H1 (cell line): ENCODE data around the gene SARS2. TPM values are rescaled to one million over a fixed set of nuclear protein-coding genes. Genes with fewer than 3 reads are reported as not detected.

Experiments used
- CTCF ChIA-PET: fragments of 300-600 bp; sonication (Branson Sonifier 250); formaldehyde crosslinking; loops from one replicate; lab custom pipeline; 2021; ENCODE audit not compliant: partially characterized antibody; lab: Charles Lee
- POLR2A ChIA-PET: fragments of 300-600 bp; sonication (Branson Sonifier 250); formaldehyde crosslinking; loops from one replicate; lab custom pipeline; 2021; ENCODE audit warnings: inconsistent platforms; ENCODE audit not compliant: partially characterized antibody; lab: Charles Lee
- DNase-seq, 2 experiments: peaks; one replicate each; pipeline versions ENCODE4 v3.0.0 to v3.0.0-alpha.2; 2010 to 2022; ENCODE audit warnings: low spot score in 2 of 2, low read depth in 1 of 2, mixed read lengths in 1 of 2
- FAIRE-seq: peaks from 2 replicates; lab custom pipeline; 2011; peaks lifted over from hg19 to GRCh38; lab: Jason Lieb, UNC
- H2AFZ ChIP-seq: 2 replicates; pipeline ENCODE4 v1.8.1; 2012; ENCODE audit warnings: low read length, inconsistent platforms
- H2AK5ac ChIP-seq: 2 replicates; pipeline ENCODE4 v1.6.1; 2013; ENCODE audit warnings: low read depth, low read length
- H2BK120ac ChIP-seq: replicated peaks from 2 replicates; pipeline ENCODE3; 2013; ENCODE audit warnings: low read depth, low read length, inconsistent platforms
- H2BK12ac ChIP-seq: 2 replicates; pipeline ENCODE4 v1.6.1; 2013; ENCODE audit warnings: low read depth, low read length
- H2BK15ac ChIP-seq: 2 replicates; pipeline ENCODE4 v1.6.1; 2013; ENCODE audit warnings: low read length
- H2BK20ac ChIP-seq: 2 replicates; pipeline ENCODE4 v1.6.1; 2013; ENCODE audit warnings: low read length
- H2BK5ac ChIP-seq: 2 replicates; pipeline ENCODE4 v1.6.1; 2013; ENCODE audit warnings: low read depth, low read length
- H3K14ac ChIP-seq: 2 replicates; pipeline ENCODE4 v1.6.1; 2013; ENCODE audit warnings: inconsistent platforms; ENCODE audit not compliant: insufficient read length
- H3K18ac ChIP-seq: 2 replicates; pipeline ENCODE4 v1.6.1; 2013; ENCODE audit warnings: low read length; ENCODE audit errors: extremely low read depth
- H3K23ac ChIP-seq: 2 replicates; pipeline ENCODE4 v1.6.1; 2013; ENCODE audit warnings: inconsistent platforms; ENCODE audit not compliant: insufficient read length
- H3K23me2 ChIP-seq: 2 replicates; pipeline ENCODE4 v1.6.1; 2013; ENCODE audit warnings: low read depth, low read length
- H3K27ac ChIP-seq: 2 replicates; pipeline ENCODE4 v1.6.1; 2011; ENCODE audit warnings: low read depth, low read length, inconsistent platforms
- H3K27me3 ChIP-seq, 4 experiments: replicated peaks in 1 of 4; 1 replicate in 1 of 4; 2 replicates in 3 of 4; pipeline versions ENCODE4 v1.6.1 to v1.8.1; 2011 to 2013; ENCODE audit warnings: low read length in 3 of 4, mild to moderate bottlenecking in 3 of 4, inconsistent platforms in 2 of 4, mixed read lengths in 2 of 4, moderate library complexity in 1 of 4; ENCODE audit not compliant: control insufficient read depth in 3 of 4, insufficient read depth in 3 of 4; ENCODE audit errors: extremely low read depth in 1 of 4
- H3K36me3 ChIP-seq, 4 experiments: 2 replicates each; pipeline versions ENCODE4 v1.6.1 to v1.8.1; 2011 to 2013; ENCODE audit warnings: mild to moderate bottlenecking in 4 of 4, low read length in 3 of 4, moderate library complexity in 2 of 4, control low read depth in 1 of 4, inconsistent platforms in 1 of 4; ENCODE audit not compliant: insufficient read depth in 4 of 4, control insufficient read depth in 2 of 4
- H3K4ac ChIP-seq: replicated peaks from 2 replicates; pipeline ENCODE3; 2013; ENCODE audit warnings: low read length, low read depth, mixed read lengths, inconsistent platforms; ENCODE audit not compliant: insufficient read length
- H3K4me1 ChIP-seq, 4 experiments: replicated peaks in 1 of 4; 1 replicate in 1 of 4; 2 replicates in 3 of 4; pipeline versions ENCODE4 v1.6.1 to v1.8.1; 2011 to 2013; ENCODE audit warnings: low read length in 3 of 4, inconsistent platforms in 2 of 4, mixed read lengths in 1 of 4; ENCODE audit not compliant: insufficient read depth in 4 of 4, control insufficient read depth in 3 of 4
- H3K4me2 ChIP-seq, 2 experiments: 2 replicates each; pipeline versions ENCODE4 v1.6.1 to v1.8.1; 2011 to 2013; ENCODE audit warnings: low read depth in 2 of 2, low read length in 2 of 2, control low read depth in 1 of 2, inconsistent platforms in 1 of 2, mild to moderate bottlenecking in 1 of 2; ENCODE audit not compliant: insufficient read depth in 1 of 2
- H3K4me3 ChIP-seq, 4 experiments: fragments of 200-600, 300-600 bp in 1 of 4; sonication (generic), shearing (Covaris generic), sonication (Bioruptor Twin) in 1 of 4; 2 replicates each; pipeline versions ENCODE4 v1.5.1 to v1.8.1; 2011 to 2016; ENCODE audit warnings: low read length in 4 of 4, low read depth in 3 of 4, control low read depth in 2 of 4, inconsistent platforms in 2 of 4, mild to moderate bottlenecking in 2 of 4, mixed read lengths in 1 of 4, moderate library complexity in 1 of 4; ENCODE audit not compliant: insufficient read depth in 2 of 4; ENCODE audit errors: extremely low read depth in 1 of 4
- H3K56ac ChIP-seq: replicated peaks from 2 replicates; pipeline ENCODE3; 2013; ENCODE audit warnings: low read depth, mild to moderate bottlenecking, mixed read lengths, low read length, inconsistent platforms; ENCODE audit not compliant: insufficient read length
- H3K79me1 ChIP-seq: 2 replicates; pipeline ENCODE4 v1.6.1; 2013; ENCODE audit warnings: low read depth, low read length, control low read depth
- H3K79me2 ChIP-seq, 2 experiments: 2 replicates each; pipeline versions ENCODE4 v1.6.1 to v1.8.1; 2012 to 2013; ENCODE audit warnings: low read length in 2 of 2, mild to moderate bottlenecking in 2 of 2, inconsistent platforms in 1 of 2; ENCODE audit not compliant: insufficient read depth in 2 of 2, control insufficient read depth in 1 of 2
- H3K9ac ChIP-seq, 4 experiments: replicated peaks in 1 of 4; 1 replicate in 1 of 4; 2 replicates in 3 of 4; pipeline versions ENCODE4 v1.6.1 to v1.8.1; 2011 to 2013; ENCODE audit warnings: low read depth in 3 of 4, low read length in 3 of 4, control low read depth in 2 of 4, mild to moderate bottlenecking in 2 of 4, moderate library complexity in 2 of 4, inconsistent platforms in 1 of 4; ENCODE audit errors: extremely low read depth in 1 of 4
- H3K9me3 ChIP-seq, 2 experiments: 2 replicates each; pipeline versions ENCODE4 v1.6.1 to v1.8.1; 2012 to 2013; ENCODE audit warnings: mild to moderate bottlenecking in 2 of 2, moderate library complexity in 2 of 2, control low read depth in 1 of 2, inconsistent platforms in 1 of 2, low read depth in 1 of 2, low read length in 1 of 2, mixed read lengths in 1 of 2; ENCODE audit not compliant: insufficient read depth in 2 of 2
- H4K20me1 ChIP-seq, 2 experiments: replicated peaks in 1 of 2; 2 replicates each; pipeline versions ENCODE3 to v1.8.1; 2011 to 2013; ENCODE audit warnings: inconsistent platforms in 2 of 2, low read length in 2 of 2, mild to moderate bottlenecking in 1 of 2; ENCODE audit not compliant: insufficient read depth in 2 of 2, control insufficient read depth in 1 of 2
- H4K5ac ChIP-seq: 2 replicates; pipeline ENCODE4 v1.6.1; 2013; ENCODE audit warnings: low read length, low read depth, mixed read lengths, inconsistent platforms; ENCODE audit not compliant: insufficient read length
- H4K8ac ChIP-seq: 2 replicates; pipeline ENCODE4 v1.8.0; 2013; ENCODE audit warnings: mild to moderate bottlenecking, moderate library complexity, low read length, inconsistent platforms; ENCODE audit not compliant: insufficient read depth; ENCODE audit errors: extremely low read depth
- H4K91ac ChIP-seq: replicated peaks from 2 replicates; pipeline ENCODE3; 2013; ENCODE audit warnings: low read length, mixed read lengths, inconsistent platforms; ENCODE audit not compliant: insufficient read length
- ASH2L ChIP-seq: fragments of 200-600, 300-600 bp; sonication (generic); IDR thresholded peaks from one replicate; pipeline ENCODE4 v1.7.1; 2017; ENCODE audit warnings: low read length
- BACH1 ChIP-seq: IDR thresholded peaks from 2 replicates; pipeline ENCODE4 v1.6.1; 2012; ENCODE audit warnings: low read length, improper control_type of control experiment
- CBX8 ChIP-seq: fragments of 300-800, 300-1000 bp; sonication (generic); IDR thresholded peaks from 2 replicates; pipeline ENCODE4 v1.7.1; 2016; ENCODE audit warnings: low read depth, low read length, borderline replicate concordance
- CEBPB ChIP-seq: IDR thresholded peaks from 2 replicates; pipeline ENCODE4 v1.6.1; 2012; ENCODE audit warnings: low read depth, low read length
- CHD1 ChIP-seq: IDR thresholded peaks from 2 replicates; pipeline ENCODE4 v1.6.1; 2012; ENCODE audit warnings: low read depth, low read length, improper control_type of control experiment
- FOSL1 ChIP-seq: IDR thresholded peaks from 2 replicates; pipeline ENCODE4 v1.6.1; 2011; ENCODE audit warnings: mild to moderate bottlenecking, low read depth, low read length, moderate library complexity; ENCODE audit not compliant: insufficient read depth
- KDM5A ChIP-seq: fragments of 200-600 bp; IDR thresholded peaks from 2 replicates; pipeline ENCODE4 v1.7.1; 2012; ENCODE audit warnings: mild to moderate bottlenecking, low read length, inconsistent platforms, mixed read lengths
- POLR2A ChIP-seq, 2 experiments: IDR thresholded peaks; 1 replicate in 1 of 2; 2 replicates in 1 of 2; pipeline ENCODE4 v1.6.1; 2011; ENCODE audit warnings: low read depth in 2 of 2, low read length in 2 of 2, mild to moderate bottlenecking in 2 of 2; ENCODE audit errors: control extremely low read depth in 1 of 2
- POLR2AphosphoS5 ChIP-seq: IDR thresholded peaks from 2 replicates; pipeline ENCODE4 v1.6.1; 2011; ENCODE audit warnings: low read depth, low read length
- RAD21 ChIP-seq, 2 experiments: IDR thresholded peaks in 1 of 2; conservative IDR thresholded peaks in 1 of 2; 2 replicates each; pipeline ENCODE4 v1.6.1; 2011; ENCODE audit warnings: low read depth in 2 of 2, low read length in 2 of 2, improper control_type of control experiment in 1 of 2, inconsistent platforms in 1 of 2, mild to moderate bottlenecking in 1 of 2, moderate library complexity in 1 of 2
- RNF2 ChIP-seq: fragments of 200-900, 300-1000 bp; sonication (generic); IDR thresholded peaks from 2 replicates; pipeline ENCODE4 v1.7.1; 2016; ENCODE audit warnings: borderline replicate concordance, low read depth, mild to moderate bottlenecking, antibody characterized with exemption, low read length; ENCODE audit not compliant: poor library complexity, severe bottlenecking; ENCODE audit errors: missing control alignments
- TCF12 ChIP-seq: IDR thresholded peaks from 2 replicates; pipeline ENCODE4 v1.6.1; 2011; ENCODE audit warnings: low read depth, mild to moderate bottlenecking, low read length
- WGBS, 2 experiments: shearing (Covaris generic) in 1 of 2; methylation state at CpG; one replicate each; pipeline versions ENCODE4 v1.1.6 to v1.1.7; 2013 to 2015; ENCODE audit warnings: low lambda C conversion rate in 2 of 2, mixed read lengths in 2 of 2, inconsistent platforms in 1 of 2, low coverage in 1 of 2, missing lambda C conversion rate in 1 of 2; ENCODE audit not compliant: insufficient replicate concordance in 2 of 2, insufficient coverage in 1 of 2, insufficient read length in 1 of 2; ENCODE audit errors: extremely low coverage in 1 of 2, missing lambda C conversion rate in 1 of 2; 5-methylcytosine and 5-hydroxymethylcytosine counted together
- polyA plus RNA-seq, 7 experiments: library from polyadenylated mRNA; depleted of rRNA in 3 of 7; stranded (reverse) in 5 of 7; unstranded in 2 of 7; fragments of >200 nt in 5 of 7; fragments of 200-250 nt in 2 of 7; gene quantifications; 1 replicate in 5 of 7; 2 replicates in 1 of 7; 4 replicates in 1 of 7; pipeline versions ENCODE4 v1.2.1 to v1.2.3, GENCODE V29; 2011 to 2013; ENCODE audit warnings: missing spikeins in 2 of 7, mixed read lengths in 2 of 7
- total RNA-seq: library from RNA; stranded (reverse); fragmentation: NEBNext Ultra II Directional; extraction: Animal tissue kit (Norgen Biotek cat#: 25700); gene quantifications from 2 replicates; pipeline ENCODE4 v1.2.1, GENCODE V29; 2021
- TF ChIP-seq, protein P1 (sequence below): IDR thresholded peaks from 2 replicates; pipeline ENCODE4 v1.6.1; 2012; ENCODE audit warnings: low read length, inconsistent platforms

The SARS2 gene
- total and polyA plus RNA-seq, 2 of the 8 experiments (the other 6 are each of a cell fraction or from before 2014, with no cell fraction given), result 68.0 to 102 TPM

DNA sequence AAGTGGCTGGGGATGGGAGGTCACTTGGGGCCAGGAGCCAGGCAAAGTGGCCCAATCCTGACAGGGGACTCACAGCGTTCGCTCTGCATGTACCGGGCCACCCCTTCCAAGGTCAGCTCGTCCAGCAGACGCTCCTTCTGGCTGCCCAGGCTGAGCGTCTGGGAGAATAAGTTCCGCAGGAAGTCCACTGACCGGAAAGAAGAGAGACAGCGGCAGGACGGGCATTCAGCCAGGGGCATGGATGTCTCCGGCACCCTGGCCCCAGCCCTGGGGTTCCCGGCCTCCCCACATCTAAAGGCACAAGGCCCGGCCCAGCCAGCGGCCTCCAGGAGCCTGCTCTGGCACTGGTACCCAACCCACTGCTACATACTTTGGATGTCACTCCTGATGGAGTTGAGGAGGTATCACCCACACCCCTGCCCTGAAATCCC lies 37.2 kb downstream of the SARS2 start:
- Histone ChIP-seq H3K9me3 (no peaks in the 10 kb centered on the region), H3K23ac (no peak overlapping the region), H4K91ac (no peak overlapping the region), H3K23me2 (0 out of 2 replicates have a peak, but pooled peaks cover under 1% of the 10 kb centered on the region), H3K79me2 (no peaks in the 10 kb centered on the region), H3K9ac (no peak overlapping the region), H3K36me3 (no peaks in the 10 kb centered on the region), H2BK5ac (no peak overlapping the region), H2AFZ (no peak overlapping the region), H3K4me1 (no peaks in the 10 kb centered on the region)
- WGBS, 2 experiments, result 93% methylated on average over 14 of the region's 14 CpGs; no CpG with 5 or more reads in 1 of the 2 experiments
- TF ChIP-seq POLR2AphosphoS5 (no peak), CBX8 (no peak), ASH2L (no peak), TCF12 (no peak), CEBPB (no peak), RNF2 (no peak), POLR2A (IDR thresholded peaks at IDR 0.05; ENCODE audit: control extremely low read depth in 1 of 2, low read depth in 2 of 2, low read length in 2 of 2) (no peak), FOSL1 (no peak), BACH1 (no peak), CHD1 (no peak), RAD21 (IDR thresholded peaks at IDR 0.05 in 1 of 2, conservative IDR thresholded peaks at IDR 0.05 in 1 of 2; ENCODE audit: low read depth in 2 of 2, low read length in 2 of 2) (no peak), KDM5A (no peak)
- TF ChIP-seq, protein P1, sequence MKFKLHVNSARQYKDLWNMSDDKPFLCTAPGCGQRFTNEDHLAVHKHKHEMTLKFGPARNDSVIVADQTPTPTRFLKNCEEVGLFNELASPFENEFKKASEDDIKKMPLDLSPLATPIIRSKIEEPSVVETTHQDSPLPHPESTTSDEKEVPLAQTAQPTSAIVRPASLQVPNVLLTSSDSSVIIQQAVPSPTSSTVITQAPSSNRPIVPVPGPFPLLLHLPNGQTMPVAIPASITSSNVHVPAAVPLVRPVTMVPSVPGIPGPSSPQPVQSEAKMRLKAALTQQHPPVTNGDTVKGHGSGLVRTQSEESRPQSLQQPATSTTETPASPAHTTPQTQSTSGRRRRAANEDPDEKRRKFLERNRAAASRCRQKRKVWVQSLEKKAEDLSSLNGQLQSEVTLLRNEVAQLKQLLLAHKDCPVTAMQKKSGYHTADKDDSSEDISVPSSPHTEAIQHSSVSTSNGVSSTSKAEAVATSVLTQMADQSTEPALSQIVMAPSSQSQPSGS, result no peak
- TF ChIP-seq, all 59 proteins: peak for 0
- Histone ChIP-seq H3K27me3 (peaks cover 0 to 3% (median 1%) of the 10 kb centered on the region in 4 experiments; a peak in 2 of 7 replicates), H4K20me1 (peaks cover 0 to 2% of the 10 kb centered on the region in 2 experiments), H3K27ac (no peak overlapping the region), H2BK15ac (no peak overlapping the region), H3K4ac (no peak overlapping the region), H2BK120ac (no peak overlapping the region), H3K18ac (no peak overlapping the region), H4K5ac (no peak overlapping the region), H3K14ac (no peak overlapping the region), H3K4me3 (no peak overlapping the region), H2BK12ac (no peak overlapping the region), H3K79me1 (no peaks in the 10 kb centered on the region; the same call in 1 of the 2 replicates), H2AK5ac (no peak overlapping the region), H3K56ac (no peak overlapping the region), H3K4me2 (no peak overlapping the region), H4K8ac (no peak overlapping the region), H2BK20ac (no peak overlapping the region)
- ChIA-PET POLR2A (interaction anchor here (0.8 kb wide), 1 partner anchor 49 kb away, joined by 3 read pairs; no protein-coding TSS in a partner anchor), CTCF (interaction anchor here (0.5 to 1.3 kb wide), 5 partner anchors 13 to 140 kb away, joined by 3 read pairs; no protein-coding TSS in a partner anchor)
- DNase-seq, result no peak
- no peak for FAIRE-seq
